A673 (cell line): ENCODE measurements around the gene GPC1. TPM values are rescaled to one million over a fixed set of nuclear protein-coding genes. Genes with fewer than 3 reads are reported as not detected.

ENCODE experiments used
- BruUV-seq: library from RNA; stranded (reverse); fragments of 400-500 nt; replicated peaks from 2 replicates; lab custom pipeline; 2021; lab: Mats Ljungman, UMichigan
- CTCF ChIA-PET: fragments of 300-600 bp; sonication (Branson Sonifier 250); formaldehyde crosslinking; loops from one replicate; lab custom pipeline; 2022; ENCODE audit warnings: antibody characterized with exemption; lab: Charles Lee
- POLR2A ChIA-PET: fragments of 300-600 bp; sonication (Branson Sonifier 250); formaldehyde crosslinking; loops from one replicate; lab custom pipeline; 2022; ENCODE audit warnings: antibody characterized with exemption; ENCODE audit not compliant: low non-redundant PET; lab: Charles Lee
- DNase-seq: peaks from one replicate; pipeline ENCODE4 v3.0.0-alpha.2; 2015; ENCODE audit warnings: low spot score
- H3K27ac ChIP-seq: fragments of 200-600 bp; sonication (generic); 2 replicates; pipeline ENCODE4 v1.5.1; 2016; ENCODE audit warnings: mixed run types, low read depth, mild to moderate bottlenecking, mixed read lengths, antibody characterized with exemption, low read length; ENCODE audit not compliant: poor library complexity, severe bottlenecking
- H3K27me3 ChIP-seq: fragments of 200-600 bp; sonication (generic); replicated peaks from 2 replicates; pipeline ENCODE4 v1.6.1; 2017; ENCODE audit warnings: mixed run types, low read depth, mild to moderate bottlenecking, mixed read lengths, antibody characterized with exemption, low read length; ENCODE audit not compliant: insufficient read depth, poor library complexity
- H3K36me3 ChIP-seq: fragments of 200-600 bp; sonication (generic); 2 replicates; pipeline ENCODE4 v1.6.1; 2016; ENCODE audit warnings: mixed run types, mild to moderate bottlenecking, mixed read lengths, antibody characterized with exemption, low read length; ENCODE audit not compliant: insufficient read depth, poor library complexity, severe bottlenecking
- H3K4me1 ChIP-seq: fragments of 200-600 bp; sonication (generic); 2 replicates; pipeline ENCODE4 v1.6.1; 2017; ENCODE audit warnings: mixed run types, mild to moderate bottlenecking, mixed read lengths, antibody characterized with exemption, low read length; ENCODE audit not compliant: insufficient read depth, poor library complexity, severe bottlenecking
- H3K4me3 ChIP-seq: fragments of 200-600 bp; sonication (generic); 2 replicates; pipeline ENCODE4 v1.5.1; 2016; ENCODE audit warnings: low read depth, mixed run types, mild to moderate bottlenecking, mixed read lengths, low read length; ENCODE audit not compliant: poor library complexity, severe bottlenecking
- H3K9me3 ChIP-seq: fragments of 200-600 bp; sonication (generic); 2 replicates; pipeline ENCODE4 v1.6.1; 2016; ENCODE audit warnings: mixed run types, low read depth, mild to moderate bottlenecking, mixed read lengths, antibody characterized with exemption, low read length; ENCODE audit not compliant: poor library complexity, severe bottlenecking
- EZH2 ChIP-seq: fragments of 200-600 bp; sonication (generic); IDR thresholded peaks from 2 replicates; pipeline ENCODE4 v1.6.1; 2017; ENCODE audit warnings: borderline replicate concordance, low read depth, mild to moderate bottlenecking, mixed read lengths, antibody characterized with exemption, low read length; ENCODE audit not compliant: poor library complexity, severe bottlenecking
- intact Hi-C: fragments of 100-400 bp; cut with micrococcal nuclease; formaldehyde crosslinking; loops from one replicate; pipeline ENCODE4 v1.10.0; 2022; ENCODE audit not compliant: unreplicated experiment
- total RNA-seq: library from RNA; stranded (reverse); gene quantifications from 2 replicates; pipeline ENCODE4 v1.2.3, GENCODE V29; 2021
- TF ChIP-seq, protein P1 (sequence below): fragments of 300-800, 200-600 bp; sonication (generic); conservative IDR thresholded peaks from 2 replicates; pipeline ENCODE4 v1.5.1; 2017; ENCODE audit warnings: low read depth, mild to moderate bottlenecking, antibody characterized with exemption, low read length, moderate library complexity, mixed read lengths

GPC1 gene
- total RNA-seq, 1 experiment from 2014 or later, result 21.2 TPM

GRCh38 chr2:240423788-240424191 lies 11.7 kb upstream of the GPC1 start:
- no peaks in the 10 kb centered on the region for H3K27me3 ChIP-seq
- intact Hi-C loops, result no loop called here
- H3K4me1 ChIP-seq, result no peaks in the 10 kb centered on the region
- POLR2A ChIA-PET, result no interaction called here
- DNase-seq, result no peak
- H3K9me3 ChIP-seq, result peaks cover 10% of the 10 kb centered on the region
- BruUV-seq, result no TSS peak
- H3K4me3 ChIP-seq, result no peak overlapping the region
- TF ChIP-seq, protein P1, sequence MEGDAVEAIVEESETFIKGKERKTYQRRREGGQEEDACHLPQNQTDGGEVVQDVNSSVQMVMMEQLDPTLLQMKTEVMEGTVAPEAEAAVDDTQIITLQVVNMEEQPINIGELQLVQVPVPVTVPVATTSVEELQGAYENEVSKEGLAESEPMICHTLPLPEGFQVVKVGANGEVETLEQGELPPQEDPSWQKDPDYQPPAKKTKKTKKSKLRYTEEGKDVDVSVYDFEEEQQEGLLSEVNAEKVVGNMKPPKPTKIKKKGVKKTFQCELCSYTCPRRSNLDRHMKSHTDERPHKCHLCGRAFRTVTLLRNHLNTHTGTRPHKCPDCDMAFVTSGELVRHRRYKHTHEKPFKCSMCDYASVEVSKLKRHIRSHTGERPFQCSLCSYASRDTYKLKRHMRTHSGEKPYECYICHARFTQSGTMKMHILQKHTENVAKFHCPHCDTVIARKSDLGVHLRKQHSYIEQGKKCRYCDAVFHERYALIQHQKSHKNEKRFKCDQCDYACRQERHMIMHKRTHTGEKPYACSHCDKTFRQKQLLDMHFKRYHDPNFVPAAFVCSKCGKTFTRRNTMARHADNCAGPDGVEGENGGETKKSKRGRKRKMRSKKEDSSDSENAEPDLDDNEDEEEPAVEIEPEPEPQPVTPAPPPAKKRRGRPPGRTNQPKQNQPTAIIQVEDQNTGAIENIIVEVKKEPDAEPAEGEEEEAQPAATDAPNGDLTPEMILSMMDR, result no peak
- no peak for TF ChIP-seq EZH2
- H3K27ac ChIP-seq, result no peak overlapping the region
- no peaks in the 10 kb centered on the region for H3K36me3 ChIP-seq
- CTCF ChIA-PET, result no interaction called here

- intact Hi-C loops, result no loop called here
- Histone ChIP-seq H3K9me3 (peaks cover 2% of the 10 kb centered on the region), H3K4me3 (no peak overlapping the region), H3K27ac (no peak overlapping the region), H3K36me3 (no peaks in the 10 kb centered on the region), H3K27me3 (no peaks in the 10 kb centered on the region), H3K4me1 (no peaks in the 10 kb centered on the region)
- ChIA-PET POLR2A (no interaction called here), CTCF (no interaction called here)
- no TSS peak for BruUV-seq
- DNase-seq, result no peak
- TF ChIP-seq, protein P1, result no peak
- no peak for TF ChIP-seq EZH2
Observed at GRCh38 chr2:240424341-240425235, 10.9 kb upstream of the GPC1 start.

GRCh38 chr2:240425236-240425615 lies 10.2 kb upstream of the GPC1 start:
- Histone ChIP-seq H3K27ac (no peak overlapping the region), H3K9me3 (no peaks in the 10 kb centered on the region), H3K27me3 (no peaks in the 10 kb centered on the region), H3K36me3 (no peaks in the 10 kb centered on the region), H3K4me3 (no peak overlapping the region), H3K4me1 (no peaks in the 10 kb centered on the region)
- intact Hi-C loops, result no loop called here
- DNase-seq, result no peak
- TF ChIP-seq EZH2, result no peak
- TF ChIP-seq, protein P1, result no peak
- ChIA-PET CTCF (no interaction called here), POLR2A (no interaction called here)
- BruUV-seq, result no TSS peak
